HG03066 (cell line): ENCODE data around the gene TCEAL8.

Experiments used
- ATAC-seq: cut with Tn5 transposase; IDR thresholded peaks from one replicate; pipeline ENCODE4 v1.9.1; 2021; ENCODE audit warnings: low read depth; ENCODE audit not compliant: unreplicated experiment

TCEAL8 gene

GRCh38 chrX:103215425-103215991 lies 39.4 kb downstream of the TCEAL8 start:
- ATAC-seq, result peak; percentile 26

GRCh38 chrX:103214870-103215424 lies 40.0 kb downstream of the TCEAL8 start, which contains the start of gene BEX4:
Gene BEX4 (plus strand): TSS chrX:103215108. CDS start chrX:103216154, 1,046 bp downstream.
- peak; percentile 87 for ATAC-seq

DNA sequence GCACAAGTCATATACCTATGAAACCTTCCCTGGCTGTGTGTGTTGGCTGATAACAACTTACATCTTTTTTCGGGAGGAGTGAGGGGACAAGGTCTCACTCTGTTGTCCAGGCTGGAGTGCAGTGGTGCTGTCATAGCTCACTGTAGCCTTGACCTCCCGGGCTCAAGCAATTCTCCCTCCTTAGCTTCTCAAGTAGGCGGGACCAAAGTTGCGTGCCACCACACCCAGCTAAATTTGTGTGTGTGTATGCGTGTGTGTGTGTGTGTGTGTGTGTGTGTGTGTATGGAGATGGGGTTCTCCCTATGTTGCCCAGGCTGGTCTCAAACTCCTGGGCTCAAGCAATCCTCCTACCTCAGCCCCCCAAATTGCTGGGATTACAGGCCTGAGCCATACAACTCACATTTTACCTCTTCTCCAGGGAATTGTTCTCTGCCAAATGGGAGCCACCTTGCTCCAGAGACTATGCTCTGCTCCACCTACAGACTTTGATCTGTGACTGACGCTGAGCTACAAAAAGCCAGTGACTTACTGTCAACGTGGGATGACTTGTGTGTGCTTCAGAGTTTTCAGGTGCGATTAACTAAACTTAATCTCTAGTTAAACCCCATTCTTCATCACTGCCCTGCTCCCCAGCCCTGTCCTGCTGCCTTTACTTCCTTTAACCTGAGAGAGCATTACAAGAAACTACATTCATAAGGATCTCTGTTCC lies 42.1 kb downstream of the TCEAL8 start:
- no peak for ATAC-seq

- no peak for ATAC-seq
These were observed 43.8 kb downstream of the TCEAL8 start for GRCh38 chrX:103211012-103211715.

- ATAC-seq, result no peak
These were observed 44.9 kb downstream of the TCEAL8 start for GRCh38 chrX:103210056-103210455.
